Transverse colon (tissue), 4 donors: ENCODE results near the gene FIZ1. TPM values are rescaled to one million over a fixed set of nuclear protein-coding genes. Genes with fewer than 3 reads are reported as not detected.

Experiments
- DNase-seq: peaks from one replicate; pipeline ENCODE4 v3.0.0-alpha.2; 2019
- H3K27ac ChIP-seq, 4 donors: fragments of 200-600 bp; sonication (generic); 2 replicates each; pipeline ENCODE4 v1.5.1; 2016 to 2018; ENCODE audit warnings: inconsistent platforms in 4 of 4
- H3K27me3 ChIP-seq: fragments of 200-600 bp; sonication (generic); 2 replicates; pipeline ENCODE4 v1.5.1; 2017; ENCODE audit warnings: inconsistent platforms
- H3K36me3 ChIP-seq, 4 donors: fragments of 200-600 bp; sonication (generic); 2 replicates each; pipeline ENCODE4 v1.5.1; 2017 to 2019; ENCODE audit warnings: inconsistent platforms in 4 of 4
- H3K4me1 ChIP-seq, 4 donors: fragments of 200-600 bp; sonication (generic); 2 replicates each; pipeline ENCODE4 v1.5.1; 2017 to 2020; ENCODE audit warnings: inconsistent platforms in 4 of 4
- H3K4me3 ChIP-seq, 4 donors: fragments of 200-600 bp; sonication (generic); 1 replicate in 1 of 4; 2 replicates in 3 of 4; pipeline versions ENCODE4 v1.5.1 to v1.6.1; 2017 to 2019; ENCODE audit warnings: inconsistent platforms in 4 of 4
- H3K9me3 ChIP-seq, 2 donors: fragments of 200-600 bp; sonication (generic); 2 replicates each; pipeline ENCODE4 v1.5.1; 2017 to 2019; ENCODE audit warnings: inconsistent platforms in 2 of 2
- EP300 ChIP-seq: sonication (generic); formaldehyde crosslinking; IDR thresholded peaks from one replicate; pipeline ENCODE4 v1.6.1; 2017; ENCODE audit warnings: antibody characterized with exemption, low read depth
- POLR2A ChIP-seq: fragments of 450-650 bp; IDR thresholded peaks from one replicate; pipeline ENCODE4 v1.6.1; 2016; ENCODE audit warnings: antibody characterized with exemption, mild to moderate bottlenecking, moderate library complexity
- POLR2AphosphoS5 ChIP-seq, 3 donors: sonication (generic); formaldehyde crosslinking; IDR thresholded peaks; one replicate each; pipeline ENCODE4 v1.6.1; 2016; ENCODE audit warnings: antibody characterized with exemption in 3 of 3
- WGBS, 2 donors: methylation state at CpG; one replicate each; pipeline ENCODE4 v1.1.5; 2018; ENCODE audit warnings: low coverage in 1 of 2; 5-methylcytosine and 5-hydroxymethylcytosine counted together
- in situ Hi-C, 4 donors: fragments of 200-750 bp; cut with MboI; loops; one replicate each; pipeline versions ENCODE4 v1.15.0 to v1.15.1; 2017; ENCODE audit warnings: low sequenced_read_pairs in 3 of 4, low pct_ligation_motif_present in 1 of 4, low pct_unique_long_range_greater_than_20kb in 1 of 4
- intact Hi-C: fragments of 100-400 bp; cut with DNase I; formaldehyde crosslinking; loops from one replicate; pipeline ENCODE4 v1.15.1; 2023; ENCODE audit warnings: low total_unique reads
- total RNA-seq, 4 donors: library from RNA; depleted of rRNA; stranded (reverse); fragments of >200 nt; gene quantifications; one replicate each; pipeline ENCODE4 v1.1.0, GENCODE V29; 2016
- TF ChIP-seq, protein P1 (sequence below), 5 experiments: fragments of 200-600 bp in 3 of 5; fragments of 450-650 bp in 2 of 5; sonication (generic) in 3 of 5; IDR thresholded peaks; 1 replicate in 2 of 5; 2 replicates in 3 of 5; pipeline ENCODE4 v1.5.1; 2016 to 2017; ENCODE audit warnings: antibody characterized with exemption in 5 of 5, inconsistent platforms in 3 of 5, mild to moderate bottlenecking in 2 of 5, moderate library complexity in 1 of 5

Gene FIZ1
- total RNA-seq, 4 donors from 2014 or later, result 8.5 to 137 (median 18.3) TPM

DNA sequence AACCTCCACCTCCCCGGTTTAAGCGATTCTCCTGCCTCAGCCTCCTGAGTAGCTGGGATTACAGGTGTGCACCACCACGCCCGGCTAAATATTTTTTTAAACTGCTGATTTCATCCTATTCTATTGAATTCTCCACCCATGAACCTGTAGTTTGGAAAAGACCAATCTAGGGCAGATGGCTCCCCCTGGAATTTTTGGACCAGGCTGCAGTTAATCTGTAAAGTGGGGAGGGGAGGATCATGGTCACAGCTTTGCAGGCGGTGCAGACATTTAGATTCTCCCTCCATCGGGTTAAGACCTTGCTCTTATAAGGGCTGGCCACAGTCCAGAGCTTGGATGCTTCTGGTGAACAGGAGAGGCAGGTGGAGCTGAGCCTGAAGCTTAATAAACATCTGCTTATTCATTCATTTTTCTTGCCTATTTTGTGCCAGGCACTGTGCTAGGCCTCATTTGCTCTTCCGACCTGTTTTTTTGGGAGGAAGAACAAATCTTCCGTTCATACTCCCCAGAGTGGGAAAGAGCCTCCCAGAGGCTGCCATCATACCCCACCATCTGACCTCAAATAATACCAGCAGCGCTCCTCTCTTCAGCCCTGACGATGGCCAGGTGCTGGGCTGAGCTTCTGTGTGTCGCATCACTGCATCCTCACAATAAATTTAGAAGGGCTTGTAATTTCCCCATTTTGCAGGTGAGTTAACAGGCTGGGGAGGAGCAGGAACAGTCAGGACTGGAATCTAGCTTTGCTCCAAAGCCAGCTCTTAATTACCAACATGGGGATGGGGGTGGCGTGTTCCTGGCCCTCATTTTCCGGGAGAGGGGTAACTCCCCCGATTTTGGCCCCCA is 47.8 kb upstream of the FIZ1 start:
- intact Hi-C loops, result no loop called here
- peak overlapping the region; percentile 82 to 91 (median 86) for H3K27ac ChIP-seq
- no peaks in the 10 kb centered on the region for H3K27me3 ChIP-seq
- H3K4me1 ChIP-seq, result peaks cover 20 to 47% (median 41%) of the 10 kb centered on the region in 4 donors
- WGBS, 2 donors, result 41 to 66% methylated on average over 7 to 14 of the region's 14 CpGs
- H3K4me3 ChIP-seq, result peak overlapping the region; percentile 58 to 87 (median 74)
- DNase-seq, result no peak
- H3K36me3 ChIP-seq, result no peaks in the 10 kb centered on the region
- no peaks in the 10 kb centered on the region for H3K9me3 ChIP-seq
- TF ChIP-seq EP300 (no peak), POLR2A (no peak), POLR2AphosphoS5 (IDR thresholded peaks at IDR 0.05) (no peak)
- TF ChIP-seq, protein P1, sequence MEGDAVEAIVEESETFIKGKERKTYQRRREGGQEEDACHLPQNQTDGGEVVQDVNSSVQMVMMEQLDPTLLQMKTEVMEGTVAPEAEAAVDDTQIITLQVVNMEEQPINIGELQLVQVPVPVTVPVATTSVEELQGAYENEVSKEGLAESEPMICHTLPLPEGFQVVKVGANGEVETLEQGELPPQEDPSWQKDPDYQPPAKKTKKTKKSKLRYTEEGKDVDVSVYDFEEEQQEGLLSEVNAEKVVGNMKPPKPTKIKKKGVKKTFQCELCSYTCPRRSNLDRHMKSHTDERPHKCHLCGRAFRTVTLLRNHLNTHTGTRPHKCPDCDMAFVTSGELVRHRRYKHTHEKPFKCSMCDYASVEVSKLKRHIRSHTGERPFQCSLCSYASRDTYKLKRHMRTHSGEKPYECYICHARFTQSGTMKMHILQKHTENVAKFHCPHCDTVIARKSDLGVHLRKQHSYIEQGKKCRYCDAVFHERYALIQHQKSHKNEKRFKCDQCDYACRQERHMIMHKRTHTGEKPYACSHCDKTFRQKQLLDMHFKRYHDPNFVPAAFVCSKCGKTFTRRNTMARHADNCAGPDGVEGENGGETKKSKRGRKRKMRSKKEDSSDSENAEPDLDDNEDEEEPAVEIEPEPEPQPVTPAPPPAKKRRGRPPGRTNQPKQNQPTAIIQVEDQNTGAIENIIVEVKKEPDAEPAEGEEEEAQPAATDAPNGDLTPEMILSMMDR (IDR thresholded peaks at IDR 0.05), result no peak
- in situ Hi-C loops, result no loop called here

DNA sequence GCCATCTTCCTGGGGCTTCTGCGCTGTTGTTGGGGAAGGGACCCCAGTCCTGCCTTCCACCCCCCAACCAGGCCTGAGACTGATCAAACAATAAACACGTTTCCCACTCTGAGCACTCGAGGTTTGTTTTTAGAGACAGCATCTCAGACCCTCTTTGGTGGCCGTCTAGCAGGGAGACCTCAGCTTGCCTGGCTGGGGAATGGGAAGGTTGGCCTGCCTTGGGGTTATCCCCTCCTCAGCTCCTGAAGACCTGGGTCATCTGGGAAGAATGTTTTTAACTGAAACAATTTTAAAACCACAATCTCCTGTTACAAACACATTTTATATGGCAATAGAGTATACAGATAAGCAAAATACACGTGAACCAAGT is 46.2 kb upstream of the FIZ1 start:
- intact Hi-C loops (no loop called here), in situ Hi-C loops (no loop called here)
- H3K36me3 ChIP-seq, result no peaks in the 10 kb centered on the region
- H3K9me3 ChIP-seq, result no peaks in the 10 kb centered on the region
- no peak for DNase-seq
- no peak overlapping the region for H3K4me3 ChIP-seq
- whole genome bisulfite sequencing, 2 donors, result 40 to 66% methylated on average over 1 to 5 of the region's 5 CpGs
- no peak overlapping the region for H3K27ac ChIP-seq
- H3K27me3 ChIP-seq, result no peaks in the 10 kb centered on the region
- TF ChIP-seq EP300, result no peak
- TF ChIP-seq, protein P1 (IDR thresholded peaks at IDR 0.05), result no peak
- TF ChIP-seq POLR2AphosphoS5 (IDR thresholded peaks at IDR 0.05), result no peak
- TF ChIP-seq POLR2A, result no peak
- peaks cover 20 to 55% (median 48%) of the 10 kb centered on the region in 4 donors for H3K4me1 ChIP-seq

DNA sequence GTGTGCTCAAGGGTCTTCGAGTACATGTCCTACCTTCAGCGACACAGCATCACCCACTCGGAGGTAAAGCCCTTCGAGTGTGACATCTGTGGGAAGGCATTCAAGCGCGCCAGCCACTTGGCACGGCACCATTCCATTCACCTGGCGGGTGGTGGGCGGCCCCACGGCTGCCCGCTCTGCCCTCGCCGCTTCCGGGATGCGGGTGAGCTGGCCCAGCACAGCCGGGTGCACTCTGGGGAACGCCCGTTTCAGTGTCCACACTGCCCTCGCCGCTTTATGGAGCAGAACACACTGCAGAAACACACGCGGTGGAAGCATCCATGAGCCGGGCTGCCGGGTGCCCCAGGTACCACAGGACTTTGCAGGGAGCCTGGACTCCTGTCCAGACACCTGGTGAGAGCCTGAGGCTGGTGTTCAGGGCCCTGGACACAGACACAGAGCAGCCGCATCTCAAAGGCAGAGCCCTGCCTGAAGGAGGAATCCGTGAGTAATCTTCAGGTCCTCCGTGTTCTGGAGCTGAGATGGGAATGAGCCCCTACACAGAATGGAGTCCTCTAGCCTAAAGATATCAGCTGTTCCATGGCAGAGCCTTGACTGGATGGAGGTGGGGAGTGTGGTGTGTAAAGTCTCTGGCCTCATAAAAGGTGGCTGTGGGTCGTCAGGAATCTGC is 45.7 kb upstream of the FIZ1 start:
- in situ Hi-C loops (no loop called here), intact Hi-C loops (no loop called here)
- Histone ChIP-seq H3K9me3 (no peaks in the 10 kb centered on the region), H3K27me3 (no peaks in the 10 kb centered on the region), H3K4me1 (peaks cover 25 to 60% (median 53%) of the 10 kb centered on the region in 4 donors), H3K36me3 (no peaks in the 10 kb centered on the region), H3K27ac (no peak overlapping the region), H3K4me3 (no peak overlapping the region)
- 87% methylated on average over 25 of the region's 28 CpGs; no CpG with 5 or more reads in 1 of the 2 donors for WGBS, 2 donors
- TF ChIP-seq, protein P1 (IDR thresholded peaks at IDR 0.05), result no peak
- no peak for TF ChIP-seq EP300
- TF ChIP-seq POLR2AphosphoS5 (IDR thresholded peaks at IDR 0.05), result no peak
- DNase-seq, result no peak

DNA sequence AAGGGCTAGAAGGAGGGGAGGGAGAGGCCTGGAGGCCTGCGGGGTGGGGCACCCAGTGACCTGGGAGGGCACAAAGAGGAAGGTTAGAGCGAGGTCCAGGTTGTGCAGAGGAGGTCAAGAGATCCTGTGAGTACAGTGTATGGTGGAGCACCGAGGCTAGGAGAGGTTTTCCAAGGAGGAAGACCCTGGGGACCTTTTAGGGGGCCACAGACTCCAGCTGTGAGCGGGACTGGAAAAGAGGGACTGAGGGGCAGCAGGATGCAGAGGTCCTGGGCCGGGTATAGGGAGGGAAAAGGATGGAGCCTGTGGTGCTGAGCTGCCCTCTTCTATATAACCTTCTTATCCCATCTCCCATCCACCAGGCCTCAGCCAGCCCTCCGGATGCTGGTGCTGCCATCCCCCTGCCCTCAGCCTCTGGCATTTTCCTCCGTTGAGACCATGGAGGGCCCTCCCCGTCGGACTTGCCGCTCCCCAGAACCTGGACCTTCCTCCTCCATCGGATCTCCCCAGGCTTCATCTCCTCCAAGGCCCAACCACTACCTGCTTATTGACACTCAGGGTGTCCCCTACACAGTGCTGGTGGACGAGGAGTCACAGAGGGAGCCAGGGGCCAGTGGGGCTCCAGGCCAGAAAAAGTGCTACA is 45.0 kb upstream of the FIZ1 start:
- Histone ChIP-seq H3K27me3 (no peaks in the 10 kb centered on the region), H3K27ac (peak overlapping the region; percentile 93 to 98 (median 95)), H3K4me3 (peak overlapping the region; percentile 89 to 99 (median 94)), H3K4me1 (peaks cover 25 to 62% (median 55%) of the 10 kb centered on the region in 4 donors), H3K36me3 (no peaks in the 10 kb centered on the region), H3K9me3 (no peaks in the 10 kb centered on the region)
- in situ Hi-C loops (no loop called here), intact Hi-C loops (no loop called here)
- TF ChIP-seq EP300 (no peak), POLR2A (no peak), POLR2AphosphoS5 (IDR thresholded peaks at IDR 0.05) (no peak)
- TF ChIP-seq, protein P1 (IDR thresholded peaks at IDR 0.05), result no peak
- WGBS, 2 donors, result 46 to 70% methylated on average over 7 to 12 of the region's 12 CpGs
- DNase-seq, result no peak
